Left ventricle myocardium inferior (tissue), 1 donor: ENCODE data around the gene ST3GAL3. TPM values are rescaled to one million over a fixed set of nuclear protein-coding genes. Genes with fewer than 3 reads are reported as not detected.

Source experiments
- DNase-seq: peaks from one replicate; pipeline ENCODE4 v3.0.0-alpha.2; 2020
- H3K27ac ChIP-seq: fragments of 200-600 bp; replicated peaks from 2 replicates; pipeline ENCODE4 v1.8.0; 2021
- H3K27me3 ChIP-seq: fragments of 200-600 bp; 2 replicates; pipeline ENCODE4 v1.8.0; 2021; ENCODE audit warnings: low read depth
- H3K36me3 ChIP-seq: fragments of 200-600 bp; 2 replicates; pipeline ENCODE4 v1.8.0; 2021
- H3K4me1 ChIP-seq: fragments of 200-600 bp; 2 replicates; pipeline ENCODE4 v1.8.0; 2021
- H3K4me3 ChIP-seq: fragments of 200-600 bp; 2 replicates; pipeline ENCODE4 v1.8.0; 2021; ENCODE audit warnings: mild to moderate bottlenecking, moderate library complexity
- H3K9me3 ChIP-seq: fragments of 200-600 bp; replicated peaks from 2 replicates; pipeline ENCODE4 v1.8.0; 2021
- intact Hi-C: fragments of 100-400 bp; cut with micrococcal nuclease; formaldehyde crosslinking; loops from one replicate; pipeline ENCODE4 v1.11.0; 2022
- total RNA-seq: library from RNA; stranded (reverse); fragmentation: NEBNext Ultra II Directional; extraction: Animal tissue kit (Norgen Biotek cat#: 25700); gene quantifications from one replicate; pipeline ENCODE4 v1.2.1, GENCODE V29; 2021
- TF ChIP-seq, protein P1 (sequence below): fragments of 200-600 bp; IDR thresholded peaks from 2 replicates; pipeline ENCODE4 v1.8.0; 2021; ENCODE audit warnings: antibody characterized with exemption, mild to moderate bottlenecking, borderline replicate concordance
- donor health status: DM: no; HTN: yes; CAD: no; lungs with severe emphysema.

The ST3GAL3 gene
- total RNA-seq, 1 donor from 2014 or later = 29.9 TPM

- H3K4me1 ChIP-seq = peaks cover 28% of the 10 kb centered on the region
- no peaks in the 10 kb centered on the region for H3K9me3 ChIP-seq
- H3K27me3 ChIP-seq = no peaks in the 10 kb centered on the region
- no peak for DNase-seq
- TF ChIP-seq, protein P1, sequence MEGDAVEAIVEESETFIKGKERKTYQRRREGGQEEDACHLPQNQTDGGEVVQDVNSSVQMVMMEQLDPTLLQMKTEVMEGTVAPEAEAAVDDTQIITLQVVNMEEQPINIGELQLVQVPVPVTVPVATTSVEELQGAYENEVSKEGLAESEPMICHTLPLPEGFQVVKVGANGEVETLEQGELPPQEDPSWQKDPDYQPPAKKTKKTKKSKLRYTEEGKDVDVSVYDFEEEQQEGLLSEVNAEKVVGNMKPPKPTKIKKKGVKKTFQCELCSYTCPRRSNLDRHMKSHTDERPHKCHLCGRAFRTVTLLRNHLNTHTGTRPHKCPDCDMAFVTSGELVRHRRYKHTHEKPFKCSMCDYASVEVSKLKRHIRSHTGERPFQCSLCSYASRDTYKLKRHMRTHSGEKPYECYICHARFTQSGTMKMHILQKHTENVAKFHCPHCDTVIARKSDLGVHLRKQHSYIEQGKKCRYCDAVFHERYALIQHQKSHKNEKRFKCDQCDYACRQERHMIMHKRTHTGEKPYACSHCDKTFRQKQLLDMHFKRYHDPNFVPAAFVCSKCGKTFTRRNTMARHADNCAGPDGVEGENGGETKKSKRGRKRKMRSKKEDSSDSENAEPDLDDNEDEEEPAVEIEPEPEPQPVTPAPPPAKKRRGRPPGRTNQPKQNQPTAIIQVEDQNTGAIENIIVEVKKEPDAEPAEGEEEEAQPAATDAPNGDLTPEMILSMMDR = no peak
- H3K36me3 ChIP-seq = no peaks in the 10 kb centered on the region
- no peak overlapping the region for H3K4me3 ChIP-seq
- intact Hi-C loops = no loop called here
- peak overlapping the region; percentile 76 for H3K27ac ChIP-seq
Measured at GRCh38 chr1:43879414-43879813, 172.1 kb downstream of the ST3GAL3 start.

DNA sequence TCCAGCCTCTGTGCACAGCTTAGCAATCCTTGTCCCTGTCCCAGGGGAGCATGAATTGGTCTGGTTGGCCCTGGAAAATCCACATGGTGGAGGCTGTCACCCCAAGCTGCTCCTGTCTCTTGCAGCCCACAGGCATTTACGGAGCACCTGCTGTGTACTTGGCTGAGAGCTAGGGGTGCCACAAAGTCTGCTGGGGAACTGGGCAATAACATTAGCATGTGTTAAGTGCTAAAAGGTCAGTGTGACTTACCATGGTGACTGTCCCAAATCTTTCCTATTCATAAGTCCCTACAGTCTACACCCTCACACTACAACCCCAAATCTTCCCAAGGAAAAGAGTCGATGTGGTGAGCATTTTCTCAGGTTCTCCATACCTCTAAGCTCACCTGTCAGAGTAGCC lies 172.7 kb downstream of the ST3GAL3 start:
- TF ChIP-seq, protein P1 = no peak
- intact Hi-C loops = no loop called here
- Histone ChIP-seq H3K27ac (peak overlapping the region; percentile 76), H3K9me3 (no peaks in the 10 kb centered on the region), H3K4me1 (peaks cover 23% of the 10 kb centered on the region), H3K4me3 (no peak overlapping the region), H3K36me3 (no peaks in the 10 kb centered on the region), H3K27me3 (no peaks in the 10 kb centered on the region)
- DNase-seq = no peak

DNA sequence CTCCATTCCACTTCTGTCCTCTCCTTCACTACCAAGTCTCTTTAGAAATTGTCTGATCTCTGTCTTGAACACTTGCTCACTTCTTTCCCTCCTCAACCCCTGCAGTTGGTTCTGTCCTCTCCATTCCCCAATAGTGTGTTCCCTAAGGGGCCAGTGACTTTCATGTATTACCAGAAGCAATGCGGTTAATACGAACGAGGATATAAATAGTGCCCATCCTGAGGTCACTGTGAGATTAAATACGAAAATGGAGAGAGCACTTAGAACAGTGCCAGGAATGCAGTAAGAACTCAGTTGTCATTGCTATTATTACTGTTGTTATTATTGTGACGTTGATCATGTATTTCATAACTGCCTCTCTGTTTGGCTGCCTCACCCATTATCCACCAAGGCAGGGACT lies 173.3 kb downstream of the ST3GAL3 start:
- Histone ChIP-seq H3K4me1 (peaks cover 23% of the 10 kb centered on the region), H3K4me3 (no peak overlapping the region), H3K27ac (peak overlapping the region; percentile 76), H3K27me3 (no peaks in the 10 kb centered on the region), H3K9me3 (no peaks in the 10 kb centered on the region), H3K36me3 (no peaks in the 10 kb centered on the region)
- intact Hi-C loops = no loop called here
- DNase-seq = no peak
- TF ChIP-seq, protein P1 = no peak

GRCh38 chr1:43881415-43881814 lies 174.1 kb downstream of the ST3GAL3 start:
- TF ChIP-seq, protein P1 = no peak
- no peak for DNase-seq
- peaks cover 23% of the 10 kb centered on the region for H3K4me1 ChIP-seq
- H3K36me3 ChIP-seq = no peaks in the 10 kb centered on the region
- no peaks in the 10 kb centered on the region for H3K27me3 ChIP-seq
- H3K27ac ChIP-seq = peak overlapping the region; percentile 76
- no peak overlapping the region for H3K4me3 ChIP-seq
- intact Hi-C loops = no loop called here
- H3K9me3 ChIP-seq = no peaks in the 10 kb centered on the region

- Histone ChIP-seq H3K27me3 (no peaks in the 10 kb centered on the region), H3K4me1 (peaks cover 23% of the 10 kb centered on the region), H3K27ac (no peak overlapping the region), H3K4me3 (no peak overlapping the region), H3K36me3 (no peaks in the 10 kb centered on the region), H3K9me3 (no peaks in the 10 kb centered on the region)
- TF ChIP-seq, protein P1 = no peak
- no peak for DNase-seq
- intact Hi-C loops = no loop called here
Measured at GRCh38 chr1:43882763-43883162, 175.4 kb downstream of the ST3GAL3 start.

DNA sequence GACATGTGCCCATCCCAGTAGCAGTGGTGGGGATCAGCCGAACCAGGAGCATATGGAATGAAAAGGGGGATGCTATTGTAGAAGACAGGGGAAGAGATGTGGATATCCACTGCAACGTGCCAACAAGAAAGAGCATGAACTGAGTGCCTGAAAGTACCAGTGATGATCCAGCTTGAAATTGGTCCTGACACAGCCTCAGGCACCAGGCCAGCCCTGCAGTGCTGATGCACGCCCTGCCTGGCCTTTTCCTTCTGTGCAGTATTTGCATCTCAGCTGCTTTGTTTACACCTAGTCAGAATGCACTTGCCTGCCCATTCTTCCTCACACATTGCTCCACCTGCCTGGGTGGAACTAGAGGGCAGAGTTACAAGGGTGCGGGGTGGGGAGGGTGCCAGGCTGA lies 176.0 kb downstream of the ST3GAL3 start:
- Histone ChIP-seq H3K27ac (no peak overlapping the region), H3K9me3 (no peaks in the 10 kb centered on the region), H3K4me1 (peaks cover 23% of the 10 kb centered on the region), H3K36me3 (no peaks in the 10 kb centered on the region), H3K27me3 (no peaks in the 10 kb centered on the region), H3K4me3 (no peak overlapping the region)
- TF ChIP-seq, protein P1 = no peak
- DNase-seq = no peak
- intact Hi-C loops = no loop called here
